NOMO-1 (cell line): ENCODE data around the gene PRKCA.

Experiments
- DNase-seq, 2 experiments: peaks; one replicate each; lab custom pipeline; 2025; ENCODE audit not compliant: unreplicated experiment in 2 of 2; lab: John Stamatoyannopoulos, UW

Gene PRKCA

DNA sequence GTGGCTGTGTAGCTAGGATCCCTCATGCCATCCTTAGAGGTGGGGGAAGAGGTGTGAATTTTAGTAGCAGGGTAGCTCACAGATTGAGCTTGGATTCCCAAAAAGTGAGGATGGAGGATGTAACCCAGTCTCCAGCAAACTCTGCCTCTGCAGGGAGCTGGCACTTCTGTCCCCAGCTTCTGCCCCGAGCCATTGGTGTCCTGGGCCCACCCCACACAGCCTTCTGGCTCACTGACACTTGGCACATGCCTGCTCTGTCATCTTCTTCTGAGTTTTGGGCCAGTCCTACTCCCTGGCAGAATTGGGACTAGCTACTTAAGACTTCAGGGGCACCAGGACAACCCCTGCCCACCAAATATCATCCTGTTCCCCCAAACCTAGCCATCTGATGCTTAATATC, 534.8 kb downstream of the PRKCA start:
- no peak for DNase-seq

GRCh38 chr17:66837885-66838665, 535.7 kb downstream of the PRKCA start:
- no peak for DNase-seq

DNA sequence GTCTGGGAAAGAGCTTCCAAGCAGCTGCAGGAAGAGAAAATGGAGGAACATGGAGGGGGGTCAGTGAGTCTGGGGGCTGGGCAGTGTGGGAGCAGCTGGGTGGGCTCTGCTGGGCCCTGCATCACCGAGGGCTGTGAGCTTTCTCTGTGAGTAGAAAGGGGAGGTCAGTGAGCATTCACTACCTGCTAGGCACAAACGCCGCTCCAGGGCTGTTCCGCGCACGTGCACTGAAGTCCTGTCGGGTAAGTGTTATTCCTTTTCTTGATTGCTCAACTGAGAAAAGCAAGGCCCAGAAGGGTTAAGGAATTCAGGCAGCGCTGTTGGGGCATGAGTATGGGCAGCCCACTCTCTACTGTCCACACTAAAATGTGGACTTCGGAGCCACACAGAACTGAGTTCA, 537.2 kb downstream of the PRKCA start:
- no peak for DNase-seq

GRCh38 chr17:66840061-66840460, 537.6 kb downstream of the PRKCA start:
- DNase-seq, result no peak

- no peak for DNase-seq
Observed at GRCh38 chr17:66841328-66841727, 538.9 kb downstream of the PRKCA start.

DNA sequence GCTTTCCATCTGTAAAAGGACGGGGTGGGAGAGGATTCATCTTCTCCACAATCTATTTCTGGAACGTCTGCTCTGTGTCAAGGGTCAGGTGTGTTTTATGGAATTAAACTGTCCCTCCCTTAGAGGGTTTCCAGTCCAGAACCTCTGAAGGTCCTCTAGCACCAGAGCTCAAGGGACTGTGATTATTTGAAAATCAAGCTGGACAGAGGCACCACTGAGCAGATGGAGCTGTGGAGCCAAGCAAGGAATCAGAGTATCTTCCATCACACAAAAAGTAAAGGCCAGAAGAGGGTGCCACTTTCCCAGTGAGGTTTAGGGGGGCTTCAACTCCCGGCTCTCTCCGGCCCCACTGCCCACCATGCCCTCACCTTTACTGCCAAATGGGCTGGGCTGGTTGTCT, 539.3 kb downstream of the PRKCA start:
- DNase-seq, result no peak

DNA sequence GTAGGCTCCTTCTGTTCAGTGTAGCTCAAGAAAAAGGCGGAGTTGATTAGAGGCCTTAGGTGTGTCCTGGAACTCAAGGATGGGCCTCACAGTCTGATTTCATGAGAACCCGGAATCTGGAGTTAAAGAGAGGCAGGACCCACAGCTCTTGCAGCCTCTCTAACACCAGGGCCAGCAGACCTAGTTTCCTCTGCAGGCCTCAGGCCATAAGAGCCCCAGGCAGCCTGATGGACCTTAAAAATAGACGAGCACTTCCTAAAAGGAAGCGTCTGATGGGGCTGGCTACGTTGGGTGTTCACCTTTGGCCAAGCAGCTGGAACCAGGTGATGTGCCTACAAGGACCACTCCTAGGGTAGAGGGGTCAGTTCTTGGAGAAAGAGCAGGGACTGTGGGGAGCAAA, 540.1 kb downstream of the PRKCA start:
- DNase-seq, result no peak

GRCh38 chr17:66842959-66843358, 540.5 kb downstream of the PRKCA start:
- DNase-seq, result no peak

GRCh38 chr17:66843627-66844026, 541.2 kb downstream of the PRKCA start:
- DNase-seq, result no peak

GRCh38 chr17:66847704-66848103, 545.3 kb downstream of the PRKCA start:
- DNase-seq, result no peak

GRCh38 chr17:66848496-66848895, 546.1 kb downstream of the PRKCA start:
- DNase-seq, result no peak

DNA sequence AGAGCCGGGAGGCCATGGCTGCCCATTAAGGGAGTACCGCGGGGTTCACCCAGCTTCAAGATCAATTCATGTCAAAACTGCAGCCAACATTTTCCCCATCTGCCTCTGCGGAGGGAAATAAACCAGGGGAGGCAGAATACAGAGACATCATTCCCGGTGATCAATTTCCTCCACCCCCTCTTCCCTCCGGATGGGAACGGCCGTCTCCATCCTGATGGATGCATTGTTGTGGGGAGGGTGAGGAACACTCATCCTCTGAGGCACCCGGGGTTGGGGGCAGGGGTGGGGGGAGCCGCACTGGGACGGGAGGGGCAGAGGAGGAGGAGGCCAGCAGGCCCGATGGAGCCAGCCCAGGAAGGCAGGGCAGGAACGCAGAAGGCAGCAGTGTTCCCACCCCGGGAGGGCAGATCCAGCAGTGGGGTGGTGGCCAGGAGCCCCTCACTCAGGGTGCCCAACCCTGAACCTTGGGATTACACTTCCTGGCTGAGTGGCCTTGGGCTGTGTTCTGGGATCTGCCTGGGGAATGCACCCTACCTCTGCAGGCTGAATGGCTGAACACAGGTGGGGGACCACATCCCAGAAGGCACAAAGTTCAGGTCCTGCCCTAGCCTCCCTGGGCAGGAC, 546.7 kb downstream of the PRKCA start:
- DNase-seq, result no peak

- DNase-seq, result no peak
Observed at GRCh38 chr17:66849851-66850580, 547.6 kb downstream of the PRKCA start.

DNA sequence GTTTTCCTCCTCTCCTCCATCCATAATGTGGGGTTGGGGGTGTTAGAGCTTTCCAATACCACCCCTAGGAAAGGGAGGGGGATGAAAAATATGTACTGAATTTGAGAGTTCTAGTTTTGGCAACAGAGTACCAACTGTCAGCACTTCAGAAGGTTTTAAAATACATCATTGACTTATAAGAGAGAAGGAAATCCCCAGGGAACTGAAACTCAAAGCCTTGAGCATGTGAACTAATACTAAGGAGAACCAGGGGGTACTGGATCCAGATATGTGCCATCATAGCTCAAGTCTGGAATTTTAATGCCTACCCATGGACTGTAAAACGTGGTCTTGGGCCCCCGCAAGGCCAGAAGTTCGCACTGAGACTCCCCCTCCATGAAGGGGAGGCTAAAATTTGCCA, 548.3 kb downstream of the PRKCA start:
- DNase-seq, result no peak

DNA sequence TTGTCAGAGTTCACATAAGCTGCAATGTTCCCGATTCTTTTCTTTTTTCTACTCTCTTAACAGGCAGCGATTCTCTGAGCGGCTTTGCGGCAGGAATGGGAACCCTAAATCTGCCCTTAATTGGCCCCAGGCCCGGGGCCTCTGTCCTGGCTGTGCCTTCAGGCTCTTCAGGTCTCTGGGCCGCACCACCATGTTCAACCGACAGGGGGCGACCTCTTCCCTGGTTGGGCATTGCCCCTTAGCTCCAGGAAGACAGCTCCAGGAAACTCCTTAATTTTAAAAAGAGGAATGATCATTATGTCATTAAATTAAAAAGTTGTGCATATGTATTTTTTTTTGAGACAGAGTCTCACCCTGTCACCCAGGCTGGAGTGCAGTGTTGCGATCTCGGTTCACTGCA, 552.8 kb downstream of the PRKCA start:
- DNase-seq, result no peak

GRCh38 chr17:66858226-66859083, 556.0 kb downstream of the PRKCA start:
- no peak for DNase-seq

GRCh38 chr17:66859353-66859752, 556.9 kb downstream of the PRKCA start:
- DNase-seq, result no peak

GRCh38 chr17:66860204-66860603, 557.8 kb downstream of the PRKCA start:
- no peak for DNase-seq
